Germinal center (tissue), 1 donor: ENCODE results near the gene KCTD1.

ENCODE experiments used
- DNase-seq: peaks from one replicate; pipeline ENCODE4 v3.0.0; 2012; ENCODE audit warnings: mixed read lengths, low spot score

KCTD1 gene

DNA sequence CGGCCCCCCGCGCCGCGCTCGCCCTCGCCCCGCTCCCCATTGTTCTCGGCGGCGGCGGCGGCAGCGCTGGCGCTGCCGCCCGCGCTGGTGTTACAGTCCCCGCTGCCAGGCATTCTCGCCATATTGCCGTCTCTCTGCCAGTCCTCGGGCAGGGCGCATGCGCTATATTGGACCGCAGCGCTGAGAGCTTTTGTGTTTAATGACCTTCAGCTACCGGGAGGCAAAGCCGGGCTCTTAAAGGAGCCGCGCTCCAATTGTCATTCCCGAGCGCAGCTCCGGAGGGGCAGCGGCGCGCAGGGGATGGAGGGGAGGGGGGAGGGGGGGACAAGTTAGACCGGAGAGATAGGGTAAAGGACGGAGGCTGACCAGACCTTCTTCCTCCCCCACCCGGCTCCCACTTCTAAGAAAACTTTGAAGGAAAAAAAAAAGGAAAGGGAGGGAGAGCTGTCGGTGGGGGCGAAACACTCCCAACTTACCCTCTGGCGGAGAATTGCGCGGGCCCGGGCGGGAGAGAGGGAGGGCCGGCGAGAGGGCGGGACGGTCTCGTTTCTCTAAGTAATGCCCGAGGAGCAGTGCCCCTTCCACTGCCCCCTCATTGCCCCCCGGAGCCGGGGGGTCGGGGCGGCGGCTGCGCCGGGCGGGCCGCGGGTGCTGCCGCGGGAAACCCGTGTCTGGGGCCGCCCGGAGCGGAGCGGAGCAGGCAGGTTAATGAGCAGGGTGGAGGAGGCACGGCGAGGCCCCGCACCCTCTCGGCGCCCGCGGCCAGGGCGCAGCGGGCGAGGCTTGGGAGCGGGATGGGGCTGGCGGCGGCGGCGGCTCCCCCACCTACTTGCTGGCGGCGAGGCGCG lies at the start of gene KCTD1:
Gene KCTD1, minus strand, starts transcription at position 139 of the 848 bp plus-strand sequence. Its CDS starts 17 bp downstream, at position 122.
- peak; percentile 87 for DNase-seq

DNA sequence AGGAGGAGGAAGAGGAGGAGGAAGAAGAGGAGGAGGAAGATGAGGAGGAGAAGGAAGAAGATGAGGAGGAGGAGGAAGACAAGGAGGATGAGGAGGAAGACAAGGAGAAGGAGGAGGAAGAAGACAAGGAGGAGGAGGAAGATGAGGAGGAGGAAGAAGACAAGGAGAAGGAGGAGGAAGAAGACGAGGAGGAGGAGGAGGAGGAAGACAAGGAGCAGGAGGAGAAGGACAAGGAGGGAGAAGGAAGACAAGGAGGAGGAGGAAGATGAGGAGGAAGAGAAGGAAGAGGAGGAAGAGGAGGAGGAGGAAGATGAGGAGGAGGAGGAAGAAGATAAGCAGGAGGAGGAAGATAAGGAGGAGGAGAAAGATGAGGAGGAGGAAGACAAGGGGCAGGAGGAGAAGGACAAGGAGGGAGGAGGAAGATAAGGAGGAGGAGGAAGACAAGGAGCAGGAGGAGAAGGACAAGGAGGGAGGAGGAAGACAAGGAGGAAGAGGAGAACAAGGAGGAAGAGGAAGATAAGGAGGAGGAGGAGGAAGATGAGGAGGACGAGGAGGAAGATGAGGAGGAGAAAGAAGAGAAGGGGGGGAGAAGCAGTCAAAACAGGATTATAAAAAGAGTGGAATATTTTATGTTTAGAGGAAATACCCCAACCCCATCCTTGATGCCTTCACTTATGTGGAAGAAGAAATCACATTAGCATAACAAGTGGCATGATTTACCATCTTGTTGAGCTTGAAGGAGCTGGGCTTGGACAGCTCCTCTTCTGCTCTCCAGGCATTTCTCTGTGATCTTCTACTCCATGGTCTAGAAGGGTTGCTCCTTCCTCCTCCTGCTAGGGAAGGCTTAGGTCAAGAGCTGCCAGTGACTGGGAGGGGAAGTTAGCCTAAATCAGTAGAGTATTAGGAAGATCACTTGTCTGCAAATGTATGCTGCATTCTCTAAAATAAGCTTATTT lies 45.3 kb upstream of the KCTD1 start:
- no peak for DNase-seq

DNA sequence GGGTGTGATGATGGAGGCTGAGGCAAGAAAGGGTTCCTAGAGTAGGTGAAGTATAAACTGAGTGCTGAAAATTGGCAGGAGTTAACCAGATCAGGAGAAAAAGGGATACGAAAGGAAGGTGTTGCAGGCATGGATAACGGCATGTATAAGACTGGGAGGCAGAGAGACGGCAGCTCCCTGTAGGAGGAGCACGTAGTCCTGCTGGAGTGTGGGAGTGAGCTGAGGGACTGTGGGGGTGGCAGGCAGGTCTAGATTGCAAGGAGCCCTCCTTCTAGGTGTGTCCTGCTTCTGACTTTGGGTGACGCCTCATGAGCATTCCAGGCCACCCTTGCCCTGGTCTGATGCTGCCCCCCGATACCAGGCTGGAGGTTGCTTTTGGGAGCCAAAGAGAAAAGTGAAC lies 36.4 kb upstream of the KCTD1 start:
- no peak for DNase-seq

DNA sequence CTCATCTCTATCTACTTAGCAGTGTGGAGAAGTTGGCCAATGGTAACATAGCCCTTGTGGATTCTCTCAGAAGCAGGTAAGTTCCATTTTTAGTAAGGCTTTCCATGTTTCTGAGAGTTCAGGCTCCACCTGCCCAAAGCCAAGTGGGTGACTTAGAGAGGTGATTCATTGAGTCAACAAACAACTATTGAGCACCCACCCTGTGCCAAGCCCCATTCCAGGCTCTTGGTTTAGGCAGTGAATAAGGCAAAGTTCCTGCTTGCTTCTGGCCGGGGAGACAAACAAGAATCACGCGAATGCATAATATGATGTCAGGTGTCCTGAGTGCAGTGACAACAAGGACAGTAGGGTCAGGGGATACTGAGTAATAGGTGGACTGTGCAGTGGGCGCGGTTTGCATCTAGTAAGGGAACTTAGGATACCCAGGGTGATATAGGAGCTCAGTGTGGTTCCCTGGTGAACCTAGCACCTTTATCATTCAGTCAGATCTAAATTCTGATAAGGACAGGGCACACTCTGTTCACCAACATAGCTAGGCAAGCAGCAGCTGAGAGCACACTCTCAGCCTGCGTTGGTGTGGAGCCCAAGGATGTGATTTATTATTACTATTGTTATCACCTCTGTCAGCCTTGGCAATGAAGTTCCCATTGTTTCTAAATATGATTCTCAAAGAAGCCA lies 31.7 kb upstream of the KCTD1 start:
- DNase-seq, result no peak

DNA sequence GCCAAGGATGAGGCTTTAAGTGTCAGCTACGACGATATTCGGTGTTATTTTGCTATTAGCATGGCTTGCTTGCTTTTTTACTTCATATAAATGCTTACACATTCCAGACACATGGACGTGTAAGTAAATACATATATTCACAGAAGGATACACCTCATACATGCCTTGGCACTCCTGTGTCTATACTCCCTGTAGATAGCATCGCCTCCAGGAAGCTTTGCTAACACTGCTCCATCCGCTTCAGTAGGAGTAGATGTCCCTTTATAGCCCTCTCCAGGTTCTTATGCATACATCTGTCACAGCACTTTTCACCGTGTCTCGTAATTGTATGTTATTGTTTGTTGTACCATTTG lies 27.5 kb upstream of the KCTD1 start:
- DNase-seq, result no peak

DNA sequence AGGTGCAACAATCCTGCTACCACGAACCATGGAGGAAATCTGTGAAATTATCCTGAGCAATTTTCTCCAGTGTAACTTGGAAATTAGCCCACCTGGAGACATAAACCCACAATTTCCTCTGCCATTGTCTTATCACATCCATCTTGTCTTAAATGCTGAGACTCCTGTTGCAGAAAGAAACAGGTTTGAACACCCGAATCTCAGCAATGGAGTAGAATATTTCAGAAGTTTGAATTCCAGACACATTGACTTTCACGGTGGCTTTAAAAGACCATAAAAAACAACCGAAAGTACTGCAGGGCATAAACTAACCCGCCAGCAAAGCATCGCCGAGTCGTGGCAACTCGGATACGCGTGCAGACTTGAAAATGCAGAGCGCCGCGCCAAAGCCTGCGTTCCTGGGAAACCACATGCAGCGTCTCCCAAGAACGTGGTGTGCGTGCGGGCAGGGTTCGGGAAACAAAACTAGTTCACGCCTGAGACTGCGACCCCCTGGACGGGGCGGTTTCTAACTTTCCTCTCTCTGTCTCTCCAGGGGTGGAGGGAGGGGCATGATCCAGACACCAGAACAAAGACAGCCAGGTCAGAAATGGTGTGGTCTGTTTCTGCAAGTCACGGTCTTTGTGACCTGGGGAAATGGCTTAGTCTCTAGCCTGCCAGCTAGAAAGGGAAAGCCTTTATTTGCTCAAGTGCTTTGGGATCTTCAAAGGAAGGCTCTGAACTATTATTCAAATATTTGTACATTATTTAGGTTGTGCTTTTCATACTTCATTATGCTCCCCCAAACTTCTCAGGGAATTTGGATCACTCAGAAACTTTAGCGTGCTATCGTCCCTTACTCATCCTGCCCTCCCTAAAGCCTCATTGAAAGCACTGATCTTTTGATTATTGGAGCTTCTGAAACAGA lies 26.9 kb upstream of the KCTD1 start:
- no peak for DNase-seq

DNA sequence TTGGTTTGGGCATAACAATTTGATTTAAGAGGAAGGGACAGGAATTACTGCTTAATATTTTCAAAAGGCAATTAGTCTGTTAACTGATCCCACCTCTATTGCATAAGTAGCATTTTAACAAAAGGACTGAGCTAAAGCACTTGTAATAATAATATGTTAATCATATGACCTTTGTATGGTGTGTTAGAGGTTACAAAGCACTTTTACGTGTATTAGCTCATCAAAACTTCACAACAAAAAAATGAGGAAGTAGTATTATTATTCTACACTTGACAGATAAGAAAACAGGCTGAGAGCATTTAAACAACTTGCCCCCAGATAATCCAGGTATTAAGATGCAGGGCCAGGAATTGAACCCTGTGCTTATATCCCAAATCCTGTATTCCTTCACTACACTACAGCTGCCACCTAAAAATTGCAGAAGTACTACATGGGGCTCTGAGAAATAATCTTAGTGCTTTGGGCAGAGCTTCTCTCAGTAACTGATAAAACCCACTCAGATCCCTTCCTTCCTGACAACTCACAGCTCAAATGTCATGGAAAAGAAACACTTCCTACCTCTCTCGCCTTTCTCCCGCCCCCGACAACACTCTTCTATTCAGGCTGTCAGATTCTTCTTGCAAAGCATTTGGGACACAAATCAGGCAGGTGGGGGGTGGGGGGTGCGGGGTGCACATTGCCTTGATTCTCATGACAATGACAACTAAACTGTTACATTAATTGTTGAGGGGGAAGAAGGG lies 20.7 kb upstream of the KCTD1 start:
- DNase-seq, result no peak

DNA sequence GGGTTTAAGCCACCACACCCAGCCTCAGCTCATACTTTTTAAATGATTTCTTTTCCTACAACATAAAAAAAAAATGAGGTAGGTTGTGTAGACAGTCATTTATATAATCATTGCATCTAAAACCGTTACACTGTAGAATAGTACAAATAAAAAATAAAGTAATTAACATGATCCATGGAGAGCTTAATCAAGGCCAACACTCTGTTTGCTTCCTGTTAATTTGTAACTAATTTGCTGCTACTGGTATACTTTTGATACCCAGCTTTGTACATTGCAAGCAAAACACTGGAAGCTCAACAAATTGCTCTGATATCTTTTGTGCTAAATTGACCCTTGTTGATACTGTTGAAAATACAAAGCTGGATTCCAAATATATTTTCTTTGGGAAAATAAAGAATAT lies 20.2 kb upstream of the KCTD1 start:
- DNase-seq, result no peak

DNA sequence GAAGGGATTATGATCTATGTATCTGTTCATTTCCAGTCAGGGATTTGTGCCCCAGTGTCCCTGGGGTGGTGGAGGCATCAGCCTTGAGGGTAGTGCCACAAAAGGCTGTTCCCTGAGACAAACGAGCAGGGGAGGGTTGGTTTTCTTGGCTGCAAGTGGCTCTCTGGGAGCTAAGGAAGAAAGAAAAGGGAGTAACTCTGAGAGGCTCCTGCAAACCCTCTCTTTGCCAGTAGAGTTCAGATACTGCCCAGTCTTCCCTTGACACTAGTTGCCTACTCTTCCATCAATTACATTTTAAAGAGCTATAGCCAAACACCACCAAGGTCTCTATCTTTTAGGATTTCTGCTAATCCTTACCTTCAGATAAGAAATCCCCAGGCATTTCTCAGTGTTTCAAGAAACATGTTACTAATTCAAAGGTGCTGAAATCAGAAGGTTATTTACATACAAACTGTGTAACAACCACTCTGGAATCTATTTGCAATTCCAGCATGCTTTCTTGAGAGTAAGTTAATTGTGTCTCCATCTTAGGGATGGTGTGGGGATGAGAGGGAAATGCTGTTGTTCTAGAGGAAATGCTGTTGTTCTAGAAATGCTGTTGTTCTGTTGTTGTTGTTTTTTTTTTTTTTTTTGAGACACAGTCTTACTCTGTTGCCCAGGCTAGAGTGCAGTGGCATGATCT lies 18.7 kb upstream of the KCTD1 start:
- DNase-seq, result no peak

DNA sequence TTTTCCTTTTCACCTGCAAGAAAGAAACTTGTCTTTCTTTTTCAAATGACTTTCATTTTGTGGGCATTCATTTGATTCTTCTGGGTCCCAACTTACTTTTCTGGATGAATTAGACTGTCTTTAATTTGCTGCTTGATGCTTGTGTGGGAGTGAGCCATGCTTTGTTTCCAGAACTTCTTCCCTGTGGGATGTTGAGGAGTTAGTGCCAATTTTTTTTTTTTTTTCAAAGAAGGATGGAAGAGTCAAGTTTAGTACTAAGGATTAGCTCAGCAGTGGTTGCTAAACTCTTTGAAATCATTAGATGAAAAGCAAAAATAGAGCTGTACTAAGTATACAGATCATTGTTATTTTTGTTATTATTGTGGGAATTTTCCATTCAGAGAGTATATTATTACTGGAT lies 17.2 kb upstream of the KCTD1 start:
- DNase-seq, result no peak

DNA sequence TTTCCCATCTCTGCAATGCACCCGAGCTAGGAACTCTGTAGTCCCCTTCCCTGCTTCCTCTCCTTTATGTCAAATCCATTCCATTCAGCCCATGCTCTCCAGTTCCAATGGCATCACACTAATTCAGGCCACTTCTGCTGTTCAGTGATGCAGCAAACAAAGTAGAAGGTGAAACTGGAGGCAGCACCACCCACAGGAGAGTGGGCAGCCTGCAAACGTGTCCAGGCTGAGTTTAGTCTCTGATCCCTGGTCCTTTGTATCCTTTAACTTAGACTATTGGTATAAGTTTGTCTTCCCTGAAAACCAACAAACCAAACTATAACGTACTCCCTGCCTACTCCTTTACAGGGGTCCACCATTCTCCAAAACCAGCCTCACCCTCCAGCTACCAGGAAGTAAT lies 14.7 kb upstream of the KCTD1 start:
- DNase-seq, result no peak

DNA sequence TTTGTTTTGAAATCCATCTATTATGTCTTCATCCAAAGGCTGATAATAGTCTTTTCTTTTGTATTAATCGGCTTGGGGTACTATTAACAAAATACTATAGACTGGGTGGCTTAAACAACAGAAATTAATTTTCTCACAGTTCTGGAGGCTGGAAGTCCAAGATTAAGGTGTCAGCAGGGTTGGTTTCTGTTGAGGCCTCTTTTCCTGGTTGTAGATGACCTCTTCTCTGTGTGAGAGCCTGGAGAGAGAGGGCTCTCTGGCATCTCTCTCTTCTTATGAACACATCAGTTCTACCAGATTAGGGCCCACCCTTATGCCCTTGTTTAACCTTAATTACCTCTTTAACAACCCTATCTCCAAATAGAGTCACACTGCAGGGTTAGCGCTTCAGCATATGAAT lies 14.2 kb upstream of the KCTD1 start:
- DNase-seq, result no peak

DNA sequence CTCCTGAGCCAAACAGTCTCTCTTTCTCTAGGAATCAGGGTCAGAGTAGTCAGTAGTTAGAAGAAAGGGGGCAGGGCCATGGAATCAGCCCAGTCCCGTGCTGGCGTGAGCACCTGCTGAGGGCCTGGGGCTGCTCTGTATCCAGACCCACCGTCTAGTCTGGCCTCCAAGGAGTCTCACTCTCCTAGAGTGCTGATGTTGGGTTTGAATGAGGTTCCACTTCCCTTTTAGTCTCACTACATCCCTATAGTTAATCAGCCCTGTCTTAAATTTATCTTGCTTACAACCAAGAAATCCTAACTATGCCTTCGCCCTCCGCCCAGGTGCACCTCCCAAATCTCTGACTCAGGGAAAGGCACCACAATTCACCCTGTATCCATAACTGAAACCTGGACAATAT lies 13.4 kb upstream of the KCTD1 start:
- no peak for DNase-seq

DNA sequence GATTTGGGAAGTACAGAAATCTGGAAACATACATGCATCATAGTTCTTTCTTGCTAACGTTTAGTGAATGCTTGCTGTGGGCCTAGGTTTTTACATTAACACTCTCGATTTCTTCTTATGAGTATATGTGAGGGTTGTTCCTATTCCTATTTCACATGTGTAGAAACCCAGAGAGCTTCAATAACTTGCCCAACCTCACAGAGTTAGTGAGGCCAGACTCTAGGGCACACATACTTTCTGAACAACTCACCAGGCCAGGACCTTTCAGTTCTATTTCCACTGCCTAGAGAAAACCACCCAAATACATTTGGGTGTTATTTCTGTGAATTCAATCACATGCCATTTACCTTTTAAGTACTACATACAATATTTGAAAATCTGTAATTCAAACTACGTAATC lies 8.2 kb upstream of the KCTD1 start:
- DNase-seq, result no peak

DNA sequence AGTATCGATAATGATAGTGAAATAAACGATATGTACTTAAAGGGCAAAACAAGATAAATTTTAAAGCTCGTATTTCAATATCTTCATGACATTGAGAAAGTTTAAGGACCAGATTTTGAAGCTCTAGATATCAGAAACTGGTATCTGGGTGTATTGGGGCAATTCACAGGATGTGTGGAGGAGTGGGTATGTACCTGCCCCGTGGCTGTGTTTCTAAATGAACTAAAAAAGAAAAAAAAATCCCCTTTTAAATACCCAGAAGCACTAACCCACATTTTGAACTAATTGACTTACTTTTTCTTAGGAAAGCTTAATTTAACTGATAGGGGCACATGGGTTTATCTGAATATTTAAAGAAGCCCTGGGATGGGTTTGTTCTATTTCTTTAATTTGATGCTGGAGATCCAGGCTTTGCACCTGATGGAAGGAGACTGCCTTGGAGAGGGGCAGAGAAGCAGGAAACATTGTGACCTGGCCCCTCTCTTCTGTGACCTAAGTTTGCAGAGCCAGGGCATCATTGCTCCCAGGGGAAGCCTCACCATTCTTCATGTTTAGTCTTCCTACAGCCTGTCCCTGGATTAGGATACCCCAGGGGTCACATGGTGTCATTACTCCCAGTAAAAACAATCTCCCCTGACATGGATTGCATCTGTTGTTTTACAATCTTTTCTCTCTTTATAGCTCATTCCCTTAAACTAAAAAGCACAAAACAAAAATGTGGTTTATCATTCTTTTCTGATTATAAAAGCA lies 7.6 kb upstream of the KCTD1 start:
- DNase-seq, result no peak

DNA sequence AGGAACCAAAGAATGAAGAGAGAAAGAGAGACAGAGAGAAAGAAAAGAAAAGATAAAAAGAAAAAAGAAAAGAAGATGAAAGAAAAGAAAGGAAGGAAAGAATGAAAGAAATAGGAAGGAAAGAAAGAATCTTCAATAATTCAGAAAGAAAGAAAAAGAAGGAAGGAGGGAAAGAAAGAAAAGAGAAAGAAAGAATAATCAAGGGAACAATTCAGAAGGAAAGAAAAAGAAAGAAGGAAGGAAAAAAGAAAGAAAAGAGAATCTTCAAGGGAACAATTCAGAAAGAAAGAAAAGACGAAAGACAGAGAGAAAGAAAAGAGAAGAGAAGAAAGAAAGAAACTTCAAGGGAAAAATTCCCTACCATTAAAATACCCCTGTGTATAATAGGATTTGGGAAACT lies 5.6 kb upstream of the KCTD1 start:
- no peak for DNase-seq

DNA sequence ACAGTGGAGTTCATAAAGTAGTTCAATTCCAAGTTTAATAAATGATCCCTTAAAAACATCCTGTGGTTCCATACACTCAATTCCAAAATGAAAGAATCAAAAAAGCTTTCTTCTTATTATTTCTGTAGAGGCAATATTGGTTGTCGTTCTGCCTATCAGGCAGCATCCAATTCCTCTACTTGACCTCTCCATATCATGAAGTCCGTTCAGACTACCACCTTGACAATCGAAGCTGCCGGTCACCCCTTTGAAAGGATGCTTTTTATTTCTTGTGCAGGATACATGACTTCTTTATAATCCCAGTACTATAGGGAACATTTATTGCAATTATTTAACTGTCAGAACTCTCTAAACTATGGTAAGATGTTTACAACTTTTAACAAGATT lies 3.3 kb upstream of the KCTD1 start:
- DNase-seq, result no peak

DNA sequence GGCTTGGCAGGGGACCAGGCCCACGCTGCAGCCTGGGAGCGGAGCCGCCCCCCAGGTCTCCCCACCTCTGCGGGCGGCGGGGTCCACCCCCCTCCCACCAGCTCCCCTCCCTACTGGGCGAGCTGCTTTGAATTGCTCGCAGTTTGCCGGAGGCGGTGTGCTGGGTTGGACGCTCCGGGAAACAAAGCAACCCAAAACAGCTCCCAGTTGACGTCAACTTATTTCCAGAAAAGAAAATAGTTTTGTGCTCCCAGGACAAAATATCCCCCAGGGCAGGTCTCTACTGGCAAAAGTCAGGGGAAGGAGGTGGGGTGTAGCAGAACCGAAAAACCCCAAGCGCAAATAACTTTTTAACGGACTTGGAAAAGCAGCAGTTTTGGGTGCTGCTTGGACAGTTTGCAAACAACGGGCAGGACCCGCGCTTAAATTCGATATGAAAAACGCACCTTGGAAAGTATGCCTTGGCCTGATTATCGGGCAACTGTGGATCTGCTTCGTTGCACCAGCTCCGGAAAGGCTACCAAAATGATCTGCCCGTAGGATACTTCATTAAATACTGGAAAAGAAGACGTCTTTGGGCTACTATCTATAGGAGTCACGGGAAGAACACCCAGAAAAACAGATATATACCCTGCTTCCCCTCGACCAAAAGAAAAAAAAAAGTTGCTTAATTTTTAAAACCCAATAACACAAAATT lies 2.8 kb upstream of the KCTD1 start:
- no peak for DNase-seq
